GM18505 (cell line): ENCODE results near the gene DLG1.

Source experiments
- ATAC-seq: cut with Tn5 transposase; IDR thresholded peaks from one replicate; pipeline ENCODE4 v1.9.1; 2021; ENCODE audit not compliant: unreplicated experiment
- POLR2A ChIP-seq: IDR thresholded peaks from 4 replicates; pipeline ENCODE4 v1.6.1; 2011; ENCODE audit warnings: borderline replicate concordance; ENCODE audit not compliant: insufficient read depth, insufficient read length; ENCODE audit errors: extremely low read depth

Gene DLG1

GRCh38 chr3:197234947-197235914, 63.2 kb downstream of the DLG1 start:
- no peak for ATAC-seq
- no peak for TF ChIP-seq POLR2A

GRCh38 chr3:197231321-197231720, 67.1 kb downstream of the DLG1 start:
- TF ChIP-seq POLR2A = no peak
- no peak for ATAC-seq

- no peak for TF ChIP-seq POLR2A
- no peak for ATAC-seq
Observed at GRCh38 chr3:197229836-197230235, 68.6 kb downstream of the DLG1 start.

- no peak for TF ChIP-seq POLR2A
- ATAC-seq = no peak
Observed at GRCh38 chr3:197229178-197229577, 69.2 kb downstream of the DLG1 start.

GRCh38 chr3:197227780-197228574, 70.4 kb downstream of the DLG1 start:
- ATAC-seq = no peak
- TF ChIP-seq POLR2A = no peak

- no peak for ATAC-seq
- no peak for TF ChIP-seq POLR2A
Observed at GRCh38 chr3:197226179-197226578, 72.2 kb downstream of the DLG1 start.

- TF ChIP-seq POLR2A = no peak
- ATAC-seq = no peak
Observed at GRCh38 chr3:197225579-197225978, 72.8 kb downstream of the DLG1 start.

- no peak for ATAC-seq
Observed at GRCh38 chr3:197224034-197224444, 74.4 kb downstream of the DLG1 start.

GRCh38 chr3:197222937-197223370, 75.5 kb downstream of the DLG1 start:
- no peak for TF ChIP-seq POLR2A
- ATAC-seq = no peak

More at GRCh38 chr3:197224034-197224444, 74.4 kb downstream of the DLG1 start:
- no peak for TF ChIP-seq POLR2A

GRCh38 chr3:197219619-197220018, 78.8 kb downstream of the DLG1 start:
- no peak for TF ChIP-seq POLR2A
- no peak for ATAC-seq

GRCh38 chr3:197218210-197218609, 80.2 kb downstream of the DLG1 start:
- no peak for TF ChIP-seq POLR2A
- no peak for ATAC-seq

- no peak for ATAC-seq
- TF ChIP-seq POLR2A = no peak
Observed at GRCh38 chr3:197216914-197217313, 81.5 kb downstream of the DLG1 start.

GRCh38 chr3:197216169-197216860, 82.1 kb downstream of the DLG1 start:
- TF ChIP-seq POLR2A = no peak
- ATAC-seq = no peak
